ENCODE data around the gene CCNA2.

The CCNA2 gene

DNA sequence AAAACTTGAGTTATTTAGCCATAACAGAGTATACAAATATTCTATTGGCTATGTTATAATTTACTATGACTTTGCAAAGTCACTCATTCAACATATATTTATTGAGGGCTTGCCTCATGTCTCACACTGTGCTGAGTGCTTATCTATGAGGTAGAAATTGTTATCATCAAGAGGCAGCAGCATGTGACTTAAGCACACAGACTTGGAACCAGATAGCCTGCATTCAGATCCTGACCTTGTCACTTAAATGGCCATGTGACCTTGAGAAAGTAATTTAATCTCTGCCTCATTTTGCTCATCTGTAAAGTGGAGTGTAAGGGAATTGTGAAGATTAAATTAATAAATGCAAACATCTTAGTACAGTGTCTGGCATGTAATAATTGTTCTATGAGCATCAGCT, 32.7 kb downstream of the CCNA2 start:
- TF ChIP-seq, protein P1, sequence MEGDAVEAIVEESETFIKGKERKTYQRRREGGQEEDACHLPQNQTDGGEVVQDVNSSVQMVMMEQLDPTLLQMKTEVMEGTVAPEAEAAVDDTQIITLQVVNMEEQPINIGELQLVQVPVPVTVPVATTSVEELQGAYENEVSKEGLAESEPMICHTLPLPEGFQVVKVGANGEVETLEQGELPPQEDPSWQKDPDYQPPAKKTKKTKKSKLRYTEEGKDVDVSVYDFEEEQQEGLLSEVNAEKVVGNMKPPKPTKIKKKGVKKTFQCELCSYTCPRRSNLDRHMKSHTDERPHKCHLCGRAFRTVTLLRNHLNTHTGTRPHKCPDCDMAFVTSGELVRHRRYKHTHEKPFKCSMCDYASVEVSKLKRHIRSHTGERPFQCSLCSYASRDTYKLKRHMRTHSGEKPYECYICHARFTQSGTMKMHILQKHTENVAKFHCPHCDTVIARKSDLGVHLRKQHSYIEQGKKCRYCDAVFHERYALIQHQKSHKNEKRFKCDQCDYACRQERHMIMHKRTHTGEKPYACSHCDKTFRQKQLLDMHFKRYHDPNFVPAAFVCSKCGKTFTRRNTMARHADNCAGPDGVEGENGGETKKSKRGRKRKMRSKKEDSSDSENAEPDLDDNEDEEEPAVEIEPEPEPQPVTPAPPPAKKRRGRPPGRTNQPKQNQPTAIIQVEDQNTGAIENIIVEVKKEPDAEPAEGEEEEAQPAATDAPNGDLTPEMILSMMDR (IDR thresholded peaks at IDR 0.05; ENCODE audit: low read depth, low read length, missing control alignments) = no peak
- in situ Hi-C loops (cut with HindIII; ENCODE audit: low sequenced_read_pairs) = no loop called here
- H3K4me3 ChIP-seq (ENCODE audit: low read depth, low read length) = no peak overlapping the region
- no peak for DNase-seq (ENCODE audit: low read depth)

DNA sequence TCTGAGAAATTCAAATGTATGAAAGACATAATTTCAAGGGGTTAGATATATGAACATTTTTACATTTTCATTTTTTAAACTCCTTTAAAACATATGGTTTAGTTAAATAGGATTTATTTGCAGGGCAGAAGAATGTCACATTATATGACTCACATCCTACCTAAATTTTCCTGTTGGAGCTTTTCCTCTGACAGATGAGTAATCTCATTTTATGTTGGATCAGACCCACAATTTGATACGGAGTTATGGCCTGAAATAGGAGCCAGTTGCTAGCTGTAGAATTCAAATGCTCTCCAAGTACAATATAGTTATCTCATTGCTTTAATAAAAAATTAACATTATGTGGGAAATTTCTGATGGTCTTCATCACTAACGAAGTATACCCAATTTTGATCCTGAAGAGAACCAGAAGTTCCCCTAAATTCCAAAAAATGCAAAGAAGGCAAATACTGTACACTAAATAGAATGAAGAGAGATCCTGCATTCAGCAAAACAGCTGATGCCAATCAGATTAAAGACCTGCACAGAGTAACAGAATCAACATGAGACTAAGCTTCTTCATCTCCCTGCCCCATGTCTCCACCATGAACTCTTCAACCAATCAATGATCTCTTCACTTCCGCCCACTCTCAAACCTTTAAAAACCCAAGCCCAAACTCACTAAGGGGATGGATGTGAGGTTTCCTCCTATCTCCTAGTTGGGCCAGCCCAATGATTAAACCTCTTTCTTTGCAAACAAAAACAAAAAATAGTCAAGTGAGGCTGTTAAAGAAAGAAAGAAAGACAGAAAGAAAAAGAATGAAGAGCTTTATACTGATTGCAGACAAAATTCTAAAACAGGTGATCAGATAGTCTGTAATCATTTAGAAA, 33.5 kb downstream of the CCNA2 start:
- DNase-seq (ENCODE audit: low read depth) = peak; percentile 64
- in situ Hi-C loops (cut with HindIII; ENCODE audit: low sequenced_read_pairs) = no loop called here
- no peak overlapping the region for H3K4me3 ChIP-seq (ENCODE audit: low read depth, low read length)

DNA sequence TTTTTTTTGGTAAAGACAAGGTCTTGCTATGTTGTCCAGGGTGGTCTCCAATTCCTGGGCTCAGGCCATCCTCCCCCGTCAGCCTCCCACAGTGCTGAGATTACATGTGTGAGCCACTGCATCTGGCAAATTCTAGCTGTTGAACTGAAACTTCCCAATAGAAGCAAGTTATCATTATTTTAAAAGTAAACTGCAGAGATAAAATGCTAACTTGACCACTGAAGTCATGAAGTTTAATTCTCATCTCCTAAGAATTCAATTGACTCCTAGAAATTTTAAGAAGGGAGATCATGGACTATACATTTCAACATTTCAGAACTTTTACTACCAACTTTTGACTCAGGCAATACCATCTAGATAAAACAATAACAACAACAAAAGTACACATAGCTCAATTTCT, 34.2 kb downstream of the CCNA2 start:
- H3K4me3 ChIP-seq (ENCODE audit: low read depth, low read length) = no peak overlapping the region
- no peak for DNase-seq (ENCODE audit: low read depth)
- TF ChIP-seq, protein P1 (IDR thresholded peaks at IDR 0.05; ENCODE audit: low read depth, low read length, missing control alignments) = no peak
- in situ Hi-C loops (cut with HindIII; ENCODE audit: low sequenced_read_pairs) = no loop called here

More for the DNA sequence above, 33.5 kb downstream of the CCNA2 start:
- TF ChIP-seq, protein P1 (IDR thresholded peaks at IDR 0.05; ENCODE audit: low read depth, low read length, missing control alignments) = no peak

DNA sequence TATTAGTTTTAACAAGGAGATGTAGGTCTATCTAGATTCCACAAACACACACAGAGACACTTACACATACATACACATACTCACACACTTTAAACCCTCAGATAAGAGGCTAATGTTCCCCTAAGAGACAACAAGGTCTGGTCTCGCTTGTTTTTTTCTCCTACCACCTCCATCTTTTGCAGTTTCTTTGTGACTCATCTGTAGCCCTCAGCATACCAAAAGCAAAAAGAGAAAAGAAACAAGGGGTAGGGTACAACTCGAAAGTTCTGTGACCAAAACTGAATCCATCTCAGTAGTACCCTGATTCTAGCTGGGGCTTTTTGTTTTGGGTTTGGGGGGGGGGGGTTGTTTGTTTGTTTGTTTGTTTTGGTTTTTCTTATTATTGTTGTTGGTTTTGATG, 34.8 kb downstream of the CCNA2 start:
- DNase-seq (ENCODE audit: low read depth) = no peak
- no peak overlapping the region for H3K4me3 ChIP-seq (ENCODE audit: low read depth, low read length)
- in situ Hi-C loops (cut with HindIII; ENCODE audit: low sequenced_read_pairs) = no loop called here
- TF ChIP-seq, protein P1 (IDR thresholded peaks at IDR 0.05; ENCODE audit: low read depth, low read length, missing control alignments) = no peak

DNA sequence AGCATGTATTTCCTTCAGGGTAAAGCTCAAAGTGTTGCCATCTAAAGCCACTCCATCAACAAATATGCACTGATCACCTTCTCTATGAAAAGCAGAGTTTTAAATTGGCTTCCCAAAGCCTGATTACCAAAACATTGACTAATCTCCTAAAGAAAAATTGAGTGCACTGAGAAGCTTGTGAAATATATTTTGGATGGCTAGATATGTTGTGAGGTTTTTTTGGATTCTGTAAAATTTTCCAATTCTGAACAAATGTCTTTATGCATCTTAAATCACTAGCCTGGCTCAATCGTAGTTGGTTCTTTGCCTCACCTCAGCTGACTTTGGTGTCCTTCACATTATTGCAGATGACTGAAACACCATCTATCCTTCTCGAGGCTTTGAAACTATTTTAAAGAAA, 37.5 kb downstream of the CCNA2 start:
- TF ChIP-seq, protein P1 (IDR thresholded peaks at IDR 0.05; ENCODE audit: low read depth, low read length, missing control alignments) = no peak
- H3K4me3 ChIP-seq (ENCODE audit: low read depth, low read length) = no peak overlapping the region
- no peak for DNase-seq (ENCODE audit: low read depth)
- in situ Hi-C loops (cut with HindIII; ENCODE audit: low sequenced_read_pairs) = no loop called here

DNA sequence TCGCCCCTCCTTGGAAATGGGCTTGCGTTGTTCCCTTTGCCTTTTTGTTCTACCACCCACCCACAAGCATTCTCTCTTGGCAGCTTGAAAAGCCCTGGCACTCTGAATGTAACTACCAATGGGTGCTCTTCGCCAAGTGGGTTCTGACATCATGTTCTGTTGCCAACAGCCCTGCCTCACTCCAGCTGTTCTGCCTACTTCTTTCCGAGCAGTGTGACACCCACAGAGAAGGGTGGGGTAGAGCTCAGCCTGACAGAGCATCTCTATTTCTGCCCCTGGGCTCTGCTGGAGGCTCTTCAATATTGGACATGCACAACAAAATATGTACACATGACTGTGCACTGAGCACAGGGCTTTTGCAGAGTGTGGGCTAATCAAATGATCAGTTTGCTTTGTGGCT, 38.2 kb downstream of the CCNA2 start:
- in situ Hi-C loops (cut with HindIII; ENCODE audit: low sequenced_read_pairs) = no loop called here
- no peak overlapping the region for H3K4me3 ChIP-seq (ENCODE audit: low read depth, low read length)
- TF ChIP-seq, protein P1 (IDR thresholded peaks at IDR 0.05; ENCODE audit: low read depth, low read length, missing control alignments) = no peak
- DNase-seq (ENCODE audit: low read depth) = no peak
